Activated CD8-positive, alpha-beta T cell treated with anti-CD3 and anti-CD28 coated beads, Interleukin-2, amount 10 ng/mL, durations not matched to agents 7 days and 5 days (primary cell): ENCODE results near the gene FAIM. TPM values are rescaled to one million over a fixed set of nuclear protein-coding genes. Genes with fewer than 3 reads are reported as not detected.
"Not testable (repeated sequence)": the region's sequence is repeated elsewhere in the genome, so short reads cannot be mapped to it uniquely, and the experiment has no call there.

ENCODE experiments used
- ATAC-seq: fragments of 150-1000 bp; cut with Tn5 transposase; one replicate; pipeline ENCODE4 v1.10.0; 2021; ENCODE audit warnings: moderate library complexity
- CTCF ChIA-PET: fragments of 350-600 bp; sonication (Branson Sonifier 250); formaldehyde crosslinking; loops from one replicate; lab custom pipeline; 2021; ENCODE audit warnings: antibody characterized with exemption; lab: Charles Lee
- POLR2A ChIA-PET: fragments of 350-600 bp; sonication (Branson Sonifier 250); formaldehyde crosslinking; loops from one replicate; lab custom pipeline; 2021; ENCODE audit warnings: antibody characterized with exemption; lab: Charles Lee
- DNase-seq: peaks from one replicate; pipeline ENCODE4 v3.0.0-alpha.2; 2020
- H3K27ac Mint-ChIP-seq: one replicate; pipeline ENCODE4 v1.8.0; 2021; ENCODE audit warnings: mild to moderate bottlenecking, mixed read lengths
- H3K27me3 Mint-ChIP-seq: one replicate; pipeline ENCODE4 v1.8.0; 2021; ENCODE audit warnings: low read depth, mixed read lengths
- H3K36me3 Mint-ChIP-seq: one replicate; pipeline ENCODE4 v1.8.0; 2021; ENCODE audit warnings: low read depth, mixed read lengths
- H3K4me1 Mint-ChIP-seq: one replicate; pipeline ENCODE4 v1.8.0; 2021; ENCODE audit warnings: low read depth, mixed read lengths
- H3K4me3 Mint-ChIP-seq: one replicate; pipeline ENCODE4 v1.8.0; 2021; ENCODE audit warnings: mild to moderate bottlenecking, mixed read lengths
- H3K9me3 Mint-ChIP-seq: one replicate; pipeline ENCODE4 v1.8.0; 2022; ENCODE audit warnings: mixed read lengths; ENCODE audit not compliant: insufficient read depth
- total RNA-seq, 2 experiments: library from RNA; stranded (reverse); gene quantifications; one replicate each; pipeline ENCODE4 v1.2.3, GENCODE V29; 2021

FAIM gene
- total RNA-seq, 2 experiments from 2014 or later = 4.2 to 5.9 TPM

DNA sequence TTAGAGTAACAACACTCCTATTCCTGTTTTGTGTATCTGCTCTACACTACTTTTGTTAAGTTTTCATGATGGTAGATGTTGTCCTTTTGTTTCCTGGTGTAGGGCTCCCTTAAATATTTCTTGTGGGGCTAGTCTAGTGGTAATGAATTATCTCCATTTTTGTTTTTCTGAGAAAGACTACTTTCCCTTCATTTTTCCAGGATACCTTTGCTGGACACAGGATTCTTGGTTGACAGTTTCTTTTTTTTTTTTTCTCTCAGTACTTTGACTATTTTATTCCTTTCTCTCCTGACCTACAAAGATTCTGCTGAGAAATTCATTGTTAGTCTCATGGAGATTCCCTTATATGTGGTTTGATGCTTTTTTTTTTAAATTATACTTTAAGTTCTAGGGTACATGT, 37.9 kb downstream of the FAIM start:
- ATAC-seq = no peak
- ChIA-PET POLR2A (no interaction called here), CTCF (no interaction called here)
- H3K9me3 Mint-ChIP-seq = peaks cover 24% of the 10 kb centered on the region
- no peaks in the 10 kb centered on the region for H3K4me1 Mint-ChIP-seq
- no peak for DNase-seq
- no peak overlapping the region for H3K4me3 Mint-ChIP-seq
- no peak overlapping the region for H3K27ac Mint-ChIP-seq
- no peaks in the 10 kb centered on the region for H3K27me3 Mint-ChIP-seq
- peaks cover 17% of the 10 kb centered on the region for H3K36me3 Mint-ChIP-seq

DNA sequence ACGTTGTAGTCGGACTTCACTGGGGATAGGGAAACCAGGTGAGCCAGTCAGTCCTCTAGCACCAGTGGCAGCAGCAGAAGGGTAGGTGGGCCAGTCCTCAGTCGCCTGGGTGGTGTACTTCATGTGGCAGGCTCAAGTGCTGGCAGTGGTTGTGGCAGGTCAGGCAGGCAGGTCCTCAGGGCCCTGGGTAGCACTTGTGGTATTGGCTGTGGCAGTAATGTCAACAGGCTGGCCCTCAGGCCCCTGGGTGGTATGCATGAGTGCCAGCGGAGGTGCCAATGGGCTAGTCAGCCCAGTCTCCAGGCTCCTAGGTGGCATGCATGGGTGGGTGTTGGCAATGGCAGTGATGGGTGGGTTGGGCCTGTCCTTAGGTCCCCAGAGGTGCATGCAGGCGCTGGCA, 40.6 kb downstream of the FAIM start:
- Mint-ChIP-seq H3K36me3 (peaks cover 17% of the 10 kb centered on the region), H3K4me3 (no peak overlapping the region), H3K27me3 (no peaks in the 10 kb centered on the region), H3K27ac (no peak overlapping the region), H3K9me3 (peaks cover 21% of the 10 kb centered on the region), H3K4me1 (no peaks in the 10 kb centered on the region)
- DNase-seq (no peak), ATAC-seq (no peak)
- ChIA-PET POLR2A (no interaction called here), CTCF (no interaction called here)

DNA sequence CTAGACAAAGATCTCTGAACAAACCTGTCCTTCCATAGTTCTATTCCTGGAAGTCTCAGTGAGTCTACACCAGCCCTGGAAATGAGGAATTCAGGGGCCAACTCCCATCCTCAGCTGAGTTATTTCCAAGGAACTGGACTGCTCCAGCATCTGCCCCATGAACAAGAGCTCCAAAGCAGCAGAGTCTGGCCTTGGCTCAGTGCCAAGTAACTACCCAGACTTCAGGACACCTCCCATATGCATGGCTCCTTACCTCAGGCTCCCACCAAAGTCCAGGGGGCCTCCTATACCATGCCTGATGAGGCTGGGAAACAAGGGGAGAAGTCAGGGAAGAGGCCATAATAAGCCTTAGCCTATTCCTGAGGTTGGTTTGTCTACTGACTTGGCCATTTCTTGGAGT, 45.0 kb downstream of the FAIM start:
- CTCF ChIA-PET = interaction anchor here (1.1 kb wide), 1 partner anchor 262 kb away, joined by 3 read pairs; no protein-coding TSS in a partner anchor
- H3K36me3 Mint-ChIP-seq = peaks cover 11% of the 10 kb centered on the region

DNA sequence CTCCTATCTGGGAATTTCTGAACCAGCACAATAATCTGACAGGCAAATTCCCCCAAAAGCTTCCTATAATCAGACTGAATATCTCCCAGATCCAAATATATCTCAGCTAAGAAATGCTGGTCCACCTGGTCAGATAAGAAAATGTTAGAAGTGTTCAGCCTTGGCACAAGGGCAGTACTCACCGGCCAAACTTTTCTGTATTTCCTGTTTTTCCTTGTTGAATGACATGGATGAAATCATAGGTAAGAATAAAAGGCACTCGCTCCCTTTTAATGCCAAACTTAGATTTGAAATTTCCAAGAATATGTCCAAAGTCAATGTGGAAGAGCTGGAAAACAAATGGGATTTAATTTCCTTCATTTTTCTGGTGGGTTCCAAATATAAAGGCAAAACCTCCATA, 48.9 kb downstream of the FAIM start:
- no peak for ATAC-seq
- no peak overlapping the region for H3K4me3 Mint-ChIP-seq
- ChIA-PET POLR2A (no interaction called here), CTCF (interaction anchor here (0.8 kb wide), 1 partner anchor 278 kb away, joined by 3 read pairs; no protein-coding TSS in a partner anchor)
- H3K27me3 Mint-ChIP-seq = no peaks in the 10 kb centered on the region
- H3K27ac Mint-ChIP-seq = no peak overlapping the region
- H3K4me1 Mint-ChIP-seq = no peaks in the 10 kb centered on the region
- DNase-seq = no peak
- no peaks in the 10 kb centered on the region for H3K36me3 Mint-ChIP-seq
- H3K9me3 Mint-ChIP-seq = no peaks in the 10 kb centered on the region

More for the DNA sequence above, 45.0 kb downstream of the FAIM start:
- Mint-ChIP-seq H3K4me3 (no peak overlapping the region), H3K27ac (no peak overlapping the region), H3K9me3 (peaks cover 7% of the 10 kb centered on the region), H3K4me1 (no peaks in the 10 kb centered on the region), H3K27me3 (no peaks in the 10 kb centered on the region)
- POLR2A ChIA-PET = no interaction called here
- DNase-seq (no peak), ATAC-seq (no peak)

DNA sequence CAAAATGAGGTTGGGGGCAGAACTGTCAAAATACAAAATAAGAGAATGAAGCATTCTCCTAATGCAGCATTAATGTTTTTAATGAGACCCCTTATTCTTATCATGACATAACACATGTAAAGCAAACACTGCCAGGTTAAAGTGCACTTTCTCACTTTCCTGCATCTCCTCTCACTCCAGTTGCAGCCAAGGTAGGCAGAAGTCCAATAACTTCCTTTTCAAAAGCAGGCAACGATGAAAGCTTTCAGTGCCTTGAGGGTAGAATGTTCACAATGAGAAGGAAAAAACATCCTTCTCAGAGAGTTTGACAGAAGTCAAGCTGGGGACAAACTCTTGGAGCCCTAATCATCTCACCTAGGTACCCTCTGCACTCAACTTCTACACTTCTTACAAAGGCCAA, 59.5 kb downstream of the FAIM start:
- CTCF ChIA-PET = no interaction called here
- no peaks in the 10 kb centered on the region for H3K9me3 Mint-ChIP-seq
- ATAC-seq = no peak
- H3K27ac Mint-ChIP-seq = no peak overlapping the region
- POLR2A ChIA-PET = interaction anchor here (0.7 kb wide), 1 partner anchor 18 kb away, joined by 4 read pairs; no protein-coding TSS in a partner anchor
- H3K27me3 Mint-ChIP-seq = no peaks in the 10 kb centered on the region
- no peak for DNase-seq
- H3K4me1 Mint-ChIP-seq = no peaks in the 10 kb centered on the region
- H3K4me3 Mint-ChIP-seq = no peak overlapping the region
- H3K36me3 Mint-ChIP-seq = peaks cover 6% of the 10 kb centered on the region

DNA sequence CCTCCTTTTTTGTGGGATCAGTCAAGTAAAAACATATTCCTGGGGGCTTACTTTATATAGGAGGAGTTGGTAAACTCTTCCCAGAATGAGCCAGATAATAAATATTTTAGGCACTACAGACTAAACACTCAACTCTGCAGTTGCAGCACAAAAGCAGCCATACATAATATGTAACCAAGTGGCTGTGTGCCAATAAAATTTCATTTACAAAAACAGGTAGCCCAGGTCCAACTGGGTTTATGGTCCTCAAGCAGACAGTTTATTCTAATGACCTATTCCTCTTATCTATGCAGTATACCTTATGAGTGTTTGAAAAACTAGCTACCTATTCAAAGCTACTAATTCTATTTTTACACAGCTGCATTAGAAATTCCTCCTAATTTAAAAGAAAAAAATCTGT, 61.8 kb downstream of the FAIM start:
- ATAC-seq = no peak
- DNase-seq = no peak
- peaks cover 9% of the 10 kb centered on the region for H3K36me3 Mint-ChIP-seq
- H3K4me1 Mint-ChIP-seq = no peaks in the 10 kb centered on the region
- H3K9me3 Mint-ChIP-seq = peaks cover 9% of the 10 kb centered on the region
- no peak overlapping the region for H3K4me3 Mint-ChIP-seq
- H3K27me3 Mint-ChIP-seq = no peaks in the 10 kb centered on the region
- H3K27ac Mint-ChIP-seq = no peak overlapping the region
- ChIA-PET POLR2A (no interaction called here), CTCF (interaction anchor here (1.0 to 1.4 kb wide), 4 partner anchors 75 to 266 kb away, joined by 3 to 4 read pairs (median 3); no protein-coding TSS in a partner anchor)

DNA sequence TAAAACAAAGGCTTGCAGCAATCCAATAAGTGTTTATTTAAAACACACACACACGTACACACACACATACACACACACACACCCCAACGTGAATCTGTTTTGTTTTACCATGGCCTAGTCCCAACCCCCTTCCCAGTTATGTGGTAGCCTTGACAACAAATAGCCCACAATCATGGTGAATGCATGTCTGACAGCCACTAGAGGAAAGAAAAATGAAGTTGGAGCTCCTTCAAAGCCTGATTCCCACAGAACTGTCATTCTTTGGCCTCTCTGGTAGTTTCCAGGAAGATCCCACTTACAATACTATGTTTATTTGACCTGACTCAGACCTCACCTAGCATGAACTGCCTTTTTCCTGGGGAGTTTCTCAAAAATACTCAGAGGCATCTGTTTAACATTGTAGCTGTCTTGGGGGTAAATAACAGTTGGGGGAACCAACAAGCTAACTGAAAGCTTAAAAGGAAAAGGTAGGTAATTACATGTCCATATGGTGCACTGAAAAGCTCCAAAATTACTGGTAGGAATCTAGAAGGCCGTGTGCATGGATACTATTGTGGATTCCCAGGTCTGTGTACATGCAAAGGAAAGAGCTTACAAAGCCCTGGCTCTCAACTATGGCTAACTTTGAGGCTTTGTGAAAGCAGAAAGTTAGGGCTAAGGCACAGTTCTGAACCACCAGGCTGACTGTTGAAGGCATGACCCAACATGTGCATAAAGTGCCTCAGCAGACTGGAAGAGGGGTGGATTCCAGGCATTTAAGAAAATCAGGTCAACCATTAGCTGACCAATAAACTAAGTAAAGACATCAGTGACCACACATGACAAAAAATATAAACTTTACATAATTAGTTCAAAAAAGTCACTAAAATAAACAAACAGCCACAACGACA, 65.3 kb downstream of the FAIM start:
- H3K36me3 Mint-ChIP-seq = peaks cover 15% of the 10 kb centered on the region
- ATAC-seq = no peak
- ChIA-PET CTCF (interaction anchor here (1.0 kb wide), 1 partner anchor 10 kb away, joined by 3 read pairs; no protein-coding TSS in a partner anchor), POLR2A (no interaction called here)
- H3K27me3 Mint-ChIP-seq = no peaks in the 10 kb centered on the region
- H3K27ac Mint-ChIP-seq = no peak overlapping the region
- no peak overlapping the region for H3K4me3 Mint-ChIP-seq
- H3K9me3 Mint-ChIP-seq = peaks cover 18% of the 10 kb centered on the region
- DNase-seq = no peak
- H3K4me1 Mint-ChIP-seq = no peaks in the 10 kb centered on the region

DNA sequence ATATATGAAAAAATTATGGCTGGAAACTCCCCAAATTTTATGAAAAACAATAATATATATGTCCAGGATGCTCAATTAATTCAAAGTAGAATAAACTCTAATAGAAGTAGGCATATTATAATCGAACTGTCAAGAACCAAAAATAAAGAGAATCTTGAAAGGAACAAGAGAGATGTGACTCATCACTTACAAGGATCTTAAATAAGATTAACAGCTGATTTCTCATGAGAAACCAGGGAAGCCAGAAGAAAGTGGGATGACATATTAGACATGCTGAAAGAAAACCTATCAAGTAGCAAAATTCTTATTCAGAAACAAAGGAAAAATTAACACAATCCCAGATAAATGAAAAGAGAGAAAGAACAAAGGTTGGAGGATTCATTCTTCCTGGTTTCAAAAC, 66.8 kb downstream of the FAIM start:
- Mint-ChIP-seq H3K4me1 (no peaks in the 10 kb centered on the region), H3K27ac (no peak overlapping the region), H3K36me3 (peaks cover 15% of the 10 kb centered on the region), H3K9me3 (peaks cover 18% of the 10 kb centered on the region), H3K4me3 (no peak overlapping the region), H3K27me3 (no peaks in the 10 kb centered on the region)
- ChIA-PET CTCF (no interaction called here), POLR2A (no interaction called here)
- DNase-seq = no peak
- ATAC-seq = no peak

DNA sequence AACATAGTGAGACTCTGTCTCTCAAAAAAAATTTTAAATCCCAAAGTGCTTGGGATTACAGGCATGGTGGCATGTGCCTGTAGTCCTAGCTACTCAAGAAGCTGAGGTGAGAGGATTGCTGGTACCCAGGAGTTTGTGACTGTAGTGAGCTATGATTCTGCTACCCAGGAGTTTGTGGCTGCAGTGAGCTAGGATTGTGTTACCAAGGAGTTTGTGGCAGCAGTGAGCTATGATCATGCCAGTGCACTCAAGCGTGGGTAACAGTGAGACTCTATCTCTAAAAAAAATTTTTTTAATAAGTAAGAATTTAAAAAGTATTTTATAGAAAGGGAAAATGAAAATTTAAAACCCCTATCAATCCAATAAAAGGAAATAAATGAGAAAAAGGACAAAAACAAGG, 69.5 kb downstream of the FAIM start:
- DNase-seq = no peak
- Mint-ChIP-seq H3K27me3 (no peaks in the 10 kb centered on the region), H3K9me3 (peaks cover 18% of the 10 kb centered on the region), H3K36me3 (peaks cover 15% of the 10 kb centered on the region), H3K27ac (no peak overlapping the region), H3K4me3 (no peak overlapping the region), H3K4me1 (no peaks in the 10 kb centered on the region)
- CTCF ChIA-PET = interaction anchor here (1.1 to 1.7 kb wide), 2 partner anchors 199 to 237 kb away, joined by 4 to 5 read pairs; no protein-coding TSS in a partner anchor
- ATAC-seq = no peak
- POLR2A ChIA-PET = no interaction called here

DNA sequence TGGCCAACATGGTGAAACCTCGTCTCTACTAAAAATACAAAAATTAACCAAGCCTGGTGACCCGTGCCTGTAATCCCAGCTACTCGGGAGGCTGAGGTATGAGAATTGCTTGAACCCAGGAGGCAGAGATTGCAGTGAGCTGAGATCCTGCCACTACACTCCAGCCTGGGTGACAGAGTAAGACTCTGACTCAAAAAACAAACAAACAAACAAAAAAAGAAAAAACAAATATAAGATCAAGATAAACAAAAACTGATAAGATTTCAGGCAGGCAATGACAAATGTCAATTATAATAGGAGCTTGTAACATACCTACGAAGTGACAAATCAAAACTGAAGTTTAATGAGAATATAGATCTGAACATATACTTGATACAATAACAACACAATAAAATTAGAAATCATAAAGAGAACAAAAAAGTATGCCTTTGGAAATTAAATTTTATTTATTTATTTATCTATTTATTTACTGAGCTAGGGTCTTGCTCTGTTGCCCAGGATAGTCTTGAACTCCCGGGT, 70.4 kb downstream of the FAIM start:
- Mint-ChIP-seq H3K36me3 (peaks cover 15% of the 10 kb centered on the region), H3K4me3 (no peak overlapping the region)

DNA sequence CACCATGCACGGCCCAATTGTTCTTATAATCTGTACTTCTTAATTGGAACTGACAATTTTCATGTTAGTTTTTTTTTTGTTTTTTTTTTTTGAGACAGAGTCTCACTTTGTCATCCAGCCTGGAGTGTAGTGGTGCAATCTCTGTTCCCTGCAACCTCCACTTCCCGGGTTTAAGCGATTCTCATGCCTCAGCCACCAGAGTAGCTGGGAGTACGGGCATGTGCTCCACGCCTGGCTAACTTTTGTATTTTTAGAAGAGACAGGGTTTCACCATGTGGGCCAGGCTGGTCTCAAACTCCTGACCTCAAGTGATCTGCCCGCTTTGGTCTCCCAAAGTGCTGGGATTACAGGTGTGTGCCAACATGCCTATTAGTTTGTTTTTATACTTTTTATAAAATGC, 72.4 kb downstream of the FAIM start:
- CTCF ChIA-PET, H3K4me3 Mint-ChIP-seq, H3K4me1 Mint-ChIP-seq, ATAC-seq, DNase-seq, POLR2A ChIA-PET, H3K9me3 Mint-ChIP-seq, H3K27me3 Mint-ChIP-seq, H3K27ac Mint-ChIP-seq, H3K36me3 Mint-ChIP-seq: not testable (repeated sequence)

More for the DNA sequence above, 70.4 kb downstream of the FAIM start:
- H3K27me3 Mint-ChIP-seq = no peaks in the 10 kb centered on the region
- ChIA-PET POLR2A (no interaction called here), CTCF (interaction anchor here (0.7 to 1.7 kb wide), 6 partner anchors 10 to 261 kb away, joined by 3 to 5 read pairs (median 4); no protein-coding TSS in a partner anchor)
- no peak overlapping the region for H3K27ac Mint-ChIP-seq
- no peak for DNase-seq
- H3K4me1 Mint-ChIP-seq = no peaks in the 10 kb centered on the region
- H3K9me3 Mint-ChIP-seq = peaks cover 18% of the 10 kb centered on the region
- ATAC-seq = no peak
